BE2C (cell line): Measurements from ENCODE around the gene PSD4.

Experiments used
- DNase-seq: peaks from one replicate; pipeline ENCODE4 v3.0.0-alpha.2; 2020
- H3K27me3 ChIP-seq: fragments of 250-450 bp; sonication (Bioruptor Pico); 2 replicates; pipeline ENCODE4 v1.5.1; 2020; ENCODE audit warnings: mild to moderate bottlenecking
- H3K36me3 ChIP-seq: fragments of 250-450 bp; sonication (Bioruptor Pico); 2 replicates; pipeline ENCODE4 v1.5.1; 2020; ENCODE audit warnings: mild to moderate bottlenecking
- H3K4me1 ChIP-seq: fragments of 250-450 bp; sonication (Bioruptor Pico); 2 replicates; pipeline ENCODE4 v1.5.1; 2020
- H3K4me3 ChIP-seq: 2 replicates; pipeline ENCODE4 v1.5.1; 2011; ENCODE audit warnings: low read depth, low read length
- H3K9me3 ChIP-seq: fragments of 250-450 bp; sonication (Bioruptor Pico); 2 replicates; pipeline ENCODE4 v1.5.1; 2020
- TF ChIP-seq, protein P1 (sequence below): IDR thresholded peaks from 2 replicates; pipeline ENCODE4 v1.5.1; 2012; ENCODE audit warnings: mild to moderate bottlenecking, low read depth, low read length

Gene PSD4

DNA sequence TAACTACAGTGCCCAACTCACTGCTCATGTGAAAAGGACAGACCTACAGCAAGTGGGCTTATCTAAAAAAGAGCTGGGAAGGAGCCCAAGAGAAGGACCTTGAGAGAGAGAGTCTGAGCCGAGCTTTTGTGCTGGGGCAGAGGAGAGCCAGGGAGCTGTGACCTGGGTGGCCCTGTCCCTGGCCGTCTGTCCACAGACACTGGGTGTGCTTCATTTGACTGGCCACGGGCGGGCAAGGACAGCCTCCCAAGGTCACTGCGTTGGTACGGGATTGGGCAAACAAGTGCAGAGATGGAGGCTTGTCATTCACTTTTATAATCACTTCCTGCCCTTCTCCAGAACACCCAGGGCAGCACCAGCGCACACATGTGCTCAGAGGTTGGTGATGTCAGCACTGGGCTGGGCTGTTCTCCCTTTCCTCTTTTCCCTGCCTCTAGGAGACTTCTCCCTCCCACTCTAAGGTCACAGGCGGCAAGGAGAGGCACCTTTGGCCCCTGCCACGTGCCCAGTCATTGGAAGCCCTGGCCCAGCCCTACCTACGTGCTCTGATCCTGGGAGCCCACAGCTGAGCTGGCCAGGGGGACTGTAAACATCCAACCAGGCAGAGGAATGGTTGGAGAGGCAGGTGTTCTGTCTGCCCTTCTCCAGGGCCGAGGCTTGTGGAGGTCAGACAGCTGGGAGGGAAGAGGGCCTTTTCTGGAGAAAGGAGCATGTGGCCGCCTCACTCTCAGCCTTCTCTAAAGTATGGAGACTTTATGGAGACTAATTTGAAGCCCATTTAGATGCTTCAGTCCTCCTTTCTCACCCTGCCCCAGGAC lies 6.4 kb upstream of the PSD4 start:
- Histone ChIP-seq H3K36me3 (no peaks in the 10 kb centered on the region), H3K27me3 (no peaks in the 10 kb centered on the region), H3K9me3 (no peaks in the 10 kb centered on the region), H3K4me3 (no peak overlapping the region), H3K4me1 (no peaks in the 10 kb centered on the region)
- DNase-seq = no peak
- TF ChIP-seq, protein P1, sequence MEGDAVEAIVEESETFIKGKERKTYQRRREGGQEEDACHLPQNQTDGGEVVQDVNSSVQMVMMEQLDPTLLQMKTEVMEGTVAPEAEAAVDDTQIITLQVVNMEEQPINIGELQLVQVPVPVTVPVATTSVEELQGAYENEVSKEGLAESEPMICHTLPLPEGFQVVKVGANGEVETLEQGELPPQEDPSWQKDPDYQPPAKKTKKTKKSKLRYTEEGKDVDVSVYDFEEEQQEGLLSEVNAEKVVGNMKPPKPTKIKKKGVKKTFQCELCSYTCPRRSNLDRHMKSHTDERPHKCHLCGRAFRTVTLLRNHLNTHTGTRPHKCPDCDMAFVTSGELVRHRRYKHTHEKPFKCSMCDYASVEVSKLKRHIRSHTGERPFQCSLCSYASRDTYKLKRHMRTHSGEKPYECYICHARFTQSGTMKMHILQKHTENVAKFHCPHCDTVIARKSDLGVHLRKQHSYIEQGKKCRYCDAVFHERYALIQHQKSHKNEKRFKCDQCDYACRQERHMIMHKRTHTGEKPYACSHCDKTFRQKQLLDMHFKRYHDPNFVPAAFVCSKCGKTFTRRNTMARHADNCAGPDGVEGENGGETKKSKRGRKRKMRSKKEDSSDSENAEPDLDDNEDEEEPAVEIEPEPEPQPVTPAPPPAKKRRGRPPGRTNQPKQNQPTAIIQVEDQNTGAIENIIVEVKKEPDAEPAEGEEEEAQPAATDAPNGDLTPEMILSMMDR = no peak

DNA sequence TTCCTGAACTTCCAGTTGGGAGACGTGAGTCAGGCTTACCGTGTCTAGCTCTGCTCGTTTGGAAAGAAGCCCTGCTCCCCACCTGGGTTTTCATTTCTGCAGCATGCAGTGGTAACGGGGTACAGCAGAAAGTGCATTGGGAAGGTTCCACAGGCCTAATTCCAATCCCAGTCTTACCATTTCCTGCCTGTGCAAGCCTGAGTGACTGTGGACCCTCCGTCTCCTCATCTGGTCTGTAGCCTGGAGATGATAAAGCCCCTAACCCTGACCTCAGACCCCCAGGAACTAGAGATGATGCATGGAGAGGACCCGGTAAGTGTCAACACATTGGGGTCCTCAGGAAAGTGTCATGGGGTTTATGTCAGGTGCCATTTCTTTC lies 5.8 kb upstream of the PSD4 start:
- TF ChIP-seq, protein P1 = no peak
- no peaks in the 10 kb centered on the region for H3K4me1 ChIP-seq
- no peak overlapping the region for H3K4me3 ChIP-seq
- no peaks in the 10 kb centered on the region for H3K36me3 ChIP-seq
- H3K9me3 ChIP-seq = no peaks in the 10 kb centered on the region
- no peaks in the 10 kb centered on the region for H3K27me3 ChIP-seq
- no peak for DNase-seq

DNA sequence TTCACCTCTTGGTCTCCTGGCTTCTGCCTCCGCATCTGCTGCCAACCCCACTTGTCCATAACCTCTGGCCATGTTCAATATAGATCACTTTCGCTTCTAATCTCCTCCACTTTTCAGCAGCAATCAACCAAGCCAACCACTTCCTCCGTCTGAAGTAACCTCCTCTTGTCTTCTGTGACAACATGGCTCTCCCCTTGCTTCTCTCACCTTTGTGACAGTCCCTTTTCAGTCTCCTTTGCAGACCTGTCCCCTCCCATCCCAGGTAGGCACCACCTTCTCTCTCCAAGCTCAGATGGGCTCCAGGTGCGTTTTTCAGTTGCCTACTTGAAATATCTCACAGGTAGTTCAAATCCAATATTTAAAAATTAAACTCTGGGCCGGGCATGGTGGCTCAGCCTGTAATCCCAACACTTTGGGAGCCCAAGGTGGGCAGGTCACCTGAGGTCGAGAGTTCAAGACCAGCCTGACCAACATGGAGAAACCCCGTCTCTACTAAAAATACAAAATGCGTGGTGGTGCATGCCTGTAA lies 4.7 kb upstream of the PSD4 start:
- Histone ChIP-seq H3K27me3 (no peaks in the 10 kb centered on the region), H3K36me3 (no peaks in the 10 kb centered on the region), H3K4me3 (no peak overlapping the region), H3K9me3 (no peaks in the 10 kb centered on the region), H3K4me1 (no peaks in the 10 kb centered on the region)
- DNase-seq = no peak
- TF ChIP-seq, protein P1 = no peak

DNA sequence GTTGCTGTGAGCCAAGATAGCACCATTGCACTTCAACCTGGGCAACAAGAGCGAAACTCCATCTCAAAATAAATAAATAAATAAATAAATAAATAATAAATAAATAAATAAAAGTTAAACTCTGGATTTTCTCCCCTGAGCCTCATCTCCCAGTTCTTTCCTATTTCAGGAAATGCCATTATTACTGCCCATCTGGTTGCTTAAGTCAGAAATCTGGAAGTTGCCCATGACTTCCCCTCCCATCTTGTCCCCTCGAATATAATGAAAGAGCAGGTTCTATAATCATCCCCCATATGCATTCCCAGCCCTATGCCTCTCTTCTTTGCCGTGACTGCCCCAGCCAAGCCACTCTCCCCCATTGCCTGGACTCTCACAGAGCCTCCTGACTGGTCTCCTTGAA lies 4.2 kb upstream of the PSD4 start:
- no peaks in the 10 kb centered on the region for H3K27me3 ChIP-seq
- H3K9me3 ChIP-seq = no peaks in the 10 kb centered on the region
- no peaks in the 10 kb centered on the region for H3K36me3 ChIP-seq
- no peaks in the 10 kb centered on the region for H3K4me1 ChIP-seq
- TF ChIP-seq, protein P1 = no peak
- no peak overlapping the region for H3K4me3 ChIP-seq
- no peak for DNase-seq

DNA sequence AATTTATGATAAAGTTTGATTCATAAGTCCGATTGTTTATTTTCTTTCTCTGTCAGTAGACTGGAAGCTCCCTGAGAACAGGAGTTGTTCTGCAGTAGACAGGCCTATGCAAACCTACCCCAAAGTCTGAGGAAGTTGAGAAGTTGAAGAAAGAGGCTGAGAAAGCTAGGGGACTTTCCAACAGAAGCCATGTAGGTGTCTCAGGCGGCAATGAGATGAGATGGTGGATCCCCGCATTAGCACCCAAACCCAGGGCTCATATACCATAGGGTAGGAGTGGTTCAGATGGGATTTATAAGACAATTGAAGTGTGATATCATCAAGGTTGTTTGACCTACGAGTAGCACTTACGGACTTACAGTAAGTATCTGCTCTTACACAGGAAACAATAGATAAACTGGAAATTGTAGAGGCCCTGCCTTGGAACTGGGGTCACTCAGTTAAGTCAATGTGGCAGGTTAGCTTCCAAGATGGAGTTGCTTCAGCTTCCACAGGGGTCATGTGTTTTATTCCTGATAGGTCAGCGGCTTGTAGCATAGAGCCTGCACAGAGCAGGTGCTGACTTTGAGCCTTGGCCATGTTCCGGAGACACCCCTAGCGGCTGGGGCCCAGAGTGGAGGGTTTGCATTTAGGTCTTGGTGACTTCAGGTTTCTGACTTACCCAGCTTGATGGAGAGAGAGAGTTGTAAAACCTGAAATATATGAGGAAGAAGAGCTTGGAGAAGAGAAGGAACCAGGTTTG lies 2.3 kb upstream of the PSD4 start:
- H3K4me1 ChIP-seq = no peaks in the 10 kb centered on the region
- TF ChIP-seq, protein P1 = no peak
- H3K9me3 ChIP-seq = no peaks in the 10 kb centered on the region
- no peaks in the 10 kb centered on the region for H3K27me3 ChIP-seq
- DNase-seq = no peak
- H3K36me3 ChIP-seq = no peaks in the 10 kb centered on the region
- no peak overlapping the region for H3K4me3 ChIP-seq
